Muscle layer of duodenum (tissue), 2 donors: ENCODE data around the gene ELFN1.

Experiments
- H3K27ac ChIP-seq: one replicate; pipeline ENCODE4 v1.7.0; 2013; ENCODE audit warnings: mild to moderate bottlenecking, low read length
- H3K27me3 ChIP-seq: one replicate; pipeline ENCODE4 v1.7.0; 2013; ENCODE audit warnings: low read depth, mild to moderate bottlenecking, control low read depth, low read length
- H3K36me3 ChIP-seq, 2 donors: one replicate each; pipeline ENCODE4 v1.7.0; 2013; ENCODE audit warnings: low read length in 2 of 2, control low read depth in 1 of 2, mild to moderate bottlenecking in 1 of 2; ENCODE audit not compliant: insufficient read depth in 2 of 2, control insufficient read depth in 1 of 2
- H3K4me1 ChIP-seq, 2 donors: one replicate each; pipeline ENCODE4 v1.7.0; 2013; ENCODE audit warnings: low read length in 2 of 2, mild to moderate bottlenecking in 2 of 2, control low read depth in 1 of 2, moderate library complexity in 1 of 2; ENCODE audit not compliant: insufficient read depth in 2 of 2, control insufficient read depth in 1 of 2
- H3K4me3 ChIP-seq, 2 donors: one replicate each; pipeline ENCODE4 v1.7.0; 2013; ENCODE audit warnings: low read length in 2 of 2, low read depth in 1 of 2, mild to moderate bottlenecking in 1 of 2
- H3K9me3 ChIP-seq, 2 donors: one replicate each; pipeline ENCODE4 v1.7.0; 2013; ENCODE audit warnings: low read length in 2 of 2, control low read depth in 1 of 2, mild to moderate bottlenecking in 1 of 2; ENCODE audit not compliant: control insufficient read depth in 1 of 2
- donor health status: healthy.

Gene ELFN1

DNA sequence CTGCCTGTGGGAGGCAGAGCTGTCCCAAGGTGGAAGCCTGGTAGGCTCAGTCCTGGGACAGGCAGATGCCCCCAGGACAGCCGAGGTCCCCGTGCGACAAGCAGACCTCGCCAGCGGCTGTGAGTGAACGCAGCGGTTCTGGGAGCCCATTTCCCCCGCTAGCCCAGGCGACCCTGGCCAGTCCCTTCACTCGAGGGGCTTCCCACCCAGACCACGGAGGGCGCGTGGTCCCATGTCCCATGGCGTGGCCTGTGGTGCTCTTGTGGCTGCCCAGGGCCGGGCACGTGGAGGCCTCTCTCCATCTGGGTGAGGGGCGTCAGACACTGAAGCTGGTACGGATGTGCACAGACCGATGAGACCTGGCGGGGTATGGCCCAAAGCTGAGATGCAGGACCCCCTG, 67.9 kb downstream of the ELFN1 start:
- H3K27me3 ChIP-seq: no peaks in the 10 kb centered on the region
- no peaks in the 10 kb centered on the region for H3K9me3 ChIP-seq
- no peak overlapping the region for H3K4me3 ChIP-seq
- no peak overlapping the region for H3K27ac ChIP-seq
- no peaks in the 10 kb centered on the region for H3K36me3 ChIP-seq
- no peaks in the 10 kb centered on the region for H3K4me1 ChIP-seq

GRCh38 chr7:1738511-1738910, 68.4 kb downstream of the ELFN1 start:
- Histone ChIP-seq H3K27me3 (no peaks in the 10 kb centered on the region), H3K36me3 (no peaks in the 10 kb centered on the region), H3K4me1 (no peaks in the 10 kb centered on the region), H3K9me3 (no peaks in the 10 kb centered on the region), H3K27ac (no peak overlapping the region), H3K4me3 (no peak overlapping the region)

DNA sequence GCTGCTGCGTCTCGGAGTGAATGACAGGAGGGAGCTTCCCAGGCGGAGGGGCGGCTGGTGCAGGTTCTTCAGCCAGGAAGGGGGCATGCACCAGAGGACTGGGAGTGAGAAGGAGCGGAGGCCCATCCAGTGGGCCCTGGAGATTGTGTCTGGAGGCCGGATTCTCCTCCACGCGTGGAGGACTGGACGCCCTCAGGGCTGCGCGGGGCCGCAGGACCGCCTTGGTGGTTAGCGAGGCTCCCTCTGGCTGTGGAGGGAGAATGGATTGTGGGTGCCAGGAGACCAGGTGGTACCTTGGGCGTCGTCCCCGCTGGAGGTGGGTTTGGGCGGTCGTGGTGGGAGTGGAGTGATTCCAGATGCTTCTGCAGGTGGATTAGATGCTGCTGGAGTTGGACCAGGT, 68.9 kb downstream of the ELFN1 start:
- Histone ChIP-seq H3K9me3 (no peaks in the 10 kb centered on the region), H3K4me3 (no peak overlapping the region), H3K27ac (no peak overlapping the region), H3K4me1 (no peaks in the 10 kb centered on the region), H3K27me3 (no peaks in the 10 kb centered on the region), H3K36me3 (no peaks in the 10 kb centered on the region)

DNA sequence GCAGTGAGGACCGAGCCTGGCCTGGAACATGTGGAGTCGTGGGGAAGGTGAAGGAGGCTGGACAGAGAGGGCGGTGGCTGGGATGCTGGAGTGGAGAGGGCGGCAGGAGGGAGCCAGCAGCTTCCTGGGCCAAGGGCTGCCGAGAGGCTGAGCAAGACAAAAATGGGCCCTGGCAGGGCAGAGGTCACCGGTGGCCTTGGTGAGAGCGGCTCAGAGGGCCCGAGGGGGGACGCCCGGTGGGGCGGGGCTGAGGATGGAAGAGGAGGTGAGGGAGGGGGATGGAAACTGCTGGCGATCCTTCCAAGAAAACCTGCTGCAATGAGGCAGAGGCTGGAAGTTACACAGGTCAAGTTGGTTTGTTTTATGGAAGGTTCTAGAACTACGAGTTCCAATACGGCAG, 69.5 kb downstream of the ELFN1 start:
- Histone ChIP-seq H3K36me3 (no peaks in the 10 kb centered on the region), H3K9me3 (no peaks in the 10 kb centered on the region), H3K4me1 (no peaks in the 10 kb centered on the region), H3K27me3 (no peaks in the 10 kb centered on the region), H3K27ac (no peak overlapping the region), H3K4me3 (no peak overlapping the region)

GRCh38 chr7:1740214-1740613, 70.1 kb downstream of the ELFN1 start:
- Histone ChIP-seq H3K4me1 (no peaks in the 10 kb centered on the region), H3K36me3 (no peaks in the 10 kb centered on the region), H3K27me3 (no peaks in the 10 kb centered on the region), H3K4me3 (no peak overlapping the region), H3K27ac (no peak overlapping the region), H3K9me3 (no peaks in the 10 kb centered on the region)

DNA sequence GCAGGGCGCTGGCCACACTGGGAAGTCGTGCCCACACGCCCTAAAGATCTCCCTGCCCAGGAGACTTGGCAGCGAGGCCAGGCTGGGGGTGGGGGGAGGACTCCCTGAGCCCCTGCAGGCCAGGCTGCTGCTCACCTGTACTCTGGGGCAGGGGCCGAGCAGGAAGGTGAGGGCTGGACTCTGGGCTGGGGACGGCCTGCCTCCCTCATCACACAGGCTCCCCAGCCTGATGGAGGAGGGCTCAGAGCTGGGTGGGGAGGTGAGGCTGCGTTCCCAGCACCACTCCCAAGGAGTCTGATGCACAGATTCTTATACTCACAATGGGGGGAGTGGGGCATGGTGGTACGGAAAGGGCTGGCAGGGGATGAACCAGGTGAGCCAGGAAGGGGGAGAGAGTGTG, 71.2 kb downstream of the ELFN1 start:
- Histone ChIP-seq H3K36me3 (no peaks in the 10 kb centered on the region), H3K9me3 (no peaks in the 10 kb centered on the region), H3K27ac (no peak overlapping the region), H3K4me3 (no peak overlapping the region), H3K4me1 (no peaks in the 10 kb centered on the region), H3K27me3 (no peaks in the 10 kb centered on the region)

GRCh38 chr7:1741751-1742554, 71.9 kb downstream of the ELFN1 start:
- H3K4me3 ChIP-seq: no peak overlapping the region
- H3K4me1 ChIP-seq: no peaks in the 10 kb centered on the region
- H3K36me3 ChIP-seq: no peaks in the 10 kb centered on the region
- H3K27ac ChIP-seq: no peak overlapping the region
- no peaks in the 10 kb centered on the region for H3K9me3 ChIP-seq
- no peaks in the 10 kb centered on the region for H3K27me3 ChIP-seq

DNA sequence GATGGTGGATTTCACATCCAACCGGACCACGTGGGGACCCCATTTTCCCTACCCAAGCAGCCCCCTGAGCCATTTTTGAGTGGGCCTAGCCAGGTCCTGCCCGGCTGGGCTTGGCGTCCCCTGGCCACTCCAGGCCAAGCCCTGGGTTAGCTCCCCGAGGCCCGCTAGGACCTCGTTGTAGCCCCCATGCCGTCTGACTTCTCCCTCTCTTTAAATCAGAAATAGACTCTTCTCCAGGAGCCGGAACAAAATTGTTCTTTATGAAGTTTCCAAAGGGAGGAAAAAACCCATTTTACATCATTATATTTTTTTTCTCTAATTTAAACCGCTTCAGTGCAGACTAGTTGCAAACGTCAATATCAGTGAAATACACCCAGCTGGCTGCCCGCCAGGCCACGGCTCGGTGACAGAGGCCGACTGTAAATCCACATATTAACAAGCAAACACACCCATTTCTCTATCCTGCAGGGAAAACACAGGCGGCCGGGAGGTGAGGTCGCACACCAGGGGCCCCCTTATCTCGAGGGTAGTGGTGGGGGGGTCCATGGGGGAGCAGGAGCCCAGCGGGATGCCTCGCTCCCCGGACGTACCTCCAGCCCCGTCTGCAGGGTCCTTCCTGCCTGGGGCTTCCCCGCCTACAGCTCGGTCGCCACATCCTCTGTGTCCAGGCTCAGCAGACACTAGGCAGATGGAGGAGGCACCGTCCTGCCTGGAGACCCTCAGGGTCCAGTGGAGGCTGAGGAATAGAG, 72.7 kb downstream of the ELFN1 start:
- Histone ChIP-seq H3K27me3 (no peaks in the 10 kb centered on the region), H3K36me3 (no peaks in the 10 kb centered on the region), H3K9me3 (no peaks in the 10 kb centered on the region), H3K27ac (no peak overlapping the region), H3K4me3 (no peak overlapping the region), H3K4me1 (no peaks in the 10 kb centered on the region)

- Histone ChIP-seq H3K27ac (no peak overlapping the region), H3K9me3 (no peaks in the 10 kb centered on the region), H3K4me1 (no peaks in the 10 kb centered on the region), H3K27me3 (no peaks in the 10 kb centered on the region), H3K36me3 (no peaks in the 10 kb centered on the region), H3K4me3 (no peak overlapping the region)
Observed at GRCh38 chr7:1743481-1744230, 73.6 kb downstream of the ELFN1 start.

DNA sequence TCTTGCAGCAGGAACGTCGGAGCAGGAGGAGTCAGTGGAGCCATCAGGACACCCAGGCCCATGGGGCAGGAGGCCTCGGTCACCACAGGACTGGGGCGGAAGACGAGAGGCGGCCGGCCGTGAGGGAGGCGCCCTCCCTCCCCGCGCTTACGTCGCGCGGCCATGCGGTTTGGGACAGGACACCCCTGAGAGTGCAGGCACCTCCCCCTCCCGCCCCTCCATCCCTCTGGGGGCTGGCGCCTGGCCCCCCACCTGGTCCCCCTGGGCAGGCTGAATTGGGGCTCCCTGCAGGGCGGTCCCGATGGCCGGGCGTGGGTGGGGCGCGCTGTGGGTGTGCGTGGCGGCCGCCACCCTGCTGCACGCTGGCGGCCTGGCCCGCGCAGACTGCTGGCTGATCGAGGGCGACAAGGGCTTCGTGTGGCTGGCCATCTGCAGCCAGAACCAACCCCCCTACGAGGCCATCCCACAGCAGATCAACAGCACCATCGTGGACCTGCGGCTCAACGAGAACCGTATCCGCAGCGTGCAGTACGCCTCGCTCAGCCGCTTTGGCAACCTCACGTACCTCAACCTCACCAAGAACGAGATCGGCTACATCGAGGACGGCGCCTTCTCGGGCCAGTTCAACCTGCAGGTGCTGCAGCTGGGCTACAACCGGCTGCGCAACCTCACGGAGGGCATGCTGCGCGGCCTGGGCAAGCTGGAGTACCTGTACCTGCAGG, 74.4 kb downstream of the ELFN1 start:
- Histone ChIP-seq H3K27ac (no peak overlapping the region), H3K9me3 (no peaks in the 10 kb centered on the region), H3K27me3 (no peaks in the 10 kb centered on the region), H3K36me3 (no peaks in the 10 kb centered on the region), H3K4me3 (no peak overlapping the region), H3K4me1 (peaks cover 0 to 4% of the 10 kb centered on the region in 2 donors)

DNA sequence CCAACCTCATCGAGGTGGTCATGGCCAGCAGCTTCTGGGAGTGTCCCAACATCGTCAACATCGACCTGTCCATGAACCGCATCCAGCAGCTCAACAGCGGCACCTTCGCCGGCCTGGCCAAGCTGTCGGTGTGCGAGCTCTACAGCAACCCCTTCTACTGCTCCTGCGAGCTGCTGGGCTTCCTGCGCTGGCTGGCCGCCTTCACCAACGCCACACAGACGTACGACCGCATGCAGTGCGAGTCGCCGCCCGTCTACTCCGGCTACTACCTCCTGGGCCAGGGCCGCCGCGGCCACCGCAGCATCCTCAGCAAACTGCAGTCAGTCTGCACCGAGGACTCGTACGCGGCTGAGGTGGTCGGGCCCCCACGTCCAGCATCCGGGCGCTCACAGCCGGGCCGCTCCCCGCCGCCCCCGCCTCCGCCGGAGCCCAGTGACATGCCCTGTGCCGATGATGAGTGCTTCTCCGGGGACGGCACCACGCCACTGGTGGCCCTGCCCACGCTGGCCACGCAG, 75.0 kb downstream of the ELFN1 start:
- no peaks in the 10 kb centered on the region for H3K27me3 ChIP-seq
- no peak overlapping the region for H3K27ac ChIP-seq
- H3K4me3 ChIP-seq: no peak overlapping the region

More for the DNA sequence above, 75.0 kb downstream of the ELFN1 start:
- Histone ChIP-seq H3K9me3 (no peaks in the 10 kb centered on the region), H3K36me3 (no peaks in the 10 kb centered on the region), H3K4me1 (peaks cover 0 to 11% of the 10 kb centered on the region in 2 donors)
